H9 (cell line): ENCODE results near the gene TFAP2C. TPM values are rescaled to one million over a fixed set of nuclear protein-coding genes. Genes with fewer than 3 reads are reported as not detected.

Experiments
- DNase-seq: peaks from one replicate; pipeline ENCODE4 v3.0.0-alpha.2; 2017
- H2AFZ ChIP-seq: one replicate; pipeline ENCODE4 v1.6.1; 2013; ENCODE audit warnings: mild to moderate bottlenecking, low read length, control low read depth, moderate library complexity
- H2AK5ac ChIP-seq: 2 replicates; pipeline ENCODE4 v1.6.1; 2013; ENCODE audit warnings: low read length, control low read depth, mixed read lengths; ENCODE audit not compliant: insufficient read length
- H2BK120ac ChIP-seq: one replicate; pipeline ENCODE4 v1.6.1; 2013; ENCODE audit warnings: low read depth, mild to moderate bottlenecking, low read length, control low read depth, inconsistent platforms; ENCODE audit not compliant: poor library complexity, severe bottlenecking
- H2BK12ac ChIP-seq: 2 replicates; pipeline ENCODE4 v1.6.1; 2013; ENCODE audit warnings: low read length, control low read depth, mixed read lengths, low read depth; ENCODE audit not compliant: insufficient read length
- H2BK15ac ChIP-seq: 2 replicates; pipeline ENCODE4 v1.6.1; 2013; ENCODE audit warnings: low read depth, low read length, control low read depth
- H2BK20ac ChIP-seq: one replicate; pipeline ENCODE4 v1.6.1; 2013; ENCODE audit warnings: low read depth, mild to moderate bottlenecking, low read length, control low read depth, inconsistent platforms; ENCODE audit not compliant: poor library complexity, severe bottlenecking
- H2BK5ac ChIP-seq: 2 replicates; pipeline ENCODE4 v1.6.1; 2013; ENCODE audit warnings: low read length, control low read depth, mixed read lengths; ENCODE audit not compliant: insufficient read length
- H3K14ac ChIP-seq: 2 replicates; pipeline ENCODE4 v1.6.1; 2013; ENCODE audit warnings: low read length, control low read depth; ENCODE audit not compliant: insufficient read depth
- H3K18ac ChIP-seq: 2 replicates; pipeline ENCODE4 v1.6.1; 2013; ENCODE audit warnings: low read depth, mild to moderate bottlenecking, mixed read lengths, low read length, control low read depth; ENCODE audit not compliant: insufficient read length
- H3K23ac ChIP-seq: 2 replicates; pipeline ENCODE4 v1.6.1; 2013; ENCODE audit warnings: low read length, control low read depth, mixed read lengths, low read depth; ENCODE audit not compliant: insufficient read length
- H3K23me2 ChIP-seq: 2 replicates; pipeline ENCODE4 v1.6.1; 2013; ENCODE audit warnings: low read depth, mild to moderate bottlenecking, mixed read lengths, low read length, control low read depth; ENCODE audit not compliant: insufficient read length, poor library complexity, severe bottlenecking
- H3K27ac ChIP-seq: 2 replicates; pipeline ENCODE4 v1.5.1; 2013; ENCODE audit warnings: low read length, control low read depth, mixed read lengths, low read depth; ENCODE audit not compliant: insufficient read length
- H3K27me3 ChIP-seq: 2 replicates; pipeline ENCODE4 v1.6.1; 2013; ENCODE audit warnings: low read length, control low read depth, inconsistent platforms; ENCODE audit not compliant: insufficient read depth
- H3K4ac ChIP-seq: 2 replicates; pipeline ENCODE4 v1.6.1; 2013; ENCODE audit warnings: low read depth, mild to moderate bottlenecking, control low read depth, inconsistent platforms, low read length, moderate library complexity
- H3K4me1 ChIP-seq: 2 replicates; pipeline ENCODE4 v1.6.1; 2013; ENCODE audit warnings: low read length, control low read depth, inconsistent platforms; ENCODE audit not compliant: insufficient read depth
- H3K4me2 ChIP-seq: 2 replicates; pipeline ENCODE4 v1.6.1; 2013; ENCODE audit warnings: low read length, control low read depth, mixed read lengths; ENCODE audit not compliant: insufficient read length, insufficient read depth
- H3K56ac ChIP-seq: 2 replicates; pipeline ENCODE4 v1.6.1; 2013; ENCODE audit warnings: low read depth, mild to moderate bottlenecking, mixed read lengths, low read length, control low read depth; ENCODE audit not compliant: insufficient read length
- H3K79me1 ChIP-seq: 2 replicates; pipeline ENCODE4 v1.6.1; 2013; ENCODE audit warnings: low read depth, mild to moderate bottlenecking, moderate library complexity, low read length, control low read depth, inconsistent platforms; ENCODE audit not compliant: insufficient read depth, poor library complexity, severe bottlenecking
- H3K79me2 ChIP-seq: 2 replicates; pipeline ENCODE4 v1.6.1; 2013; ENCODE audit warnings: low read length, control low read depth, inconsistent platforms; ENCODE audit not compliant: insufficient read depth
- H3K9ac ChIP-seq: 2 replicates; pipeline ENCODE4 v1.6.1; 2013; ENCODE audit warnings: low read length, control low read depth, mixed read lengths; ENCODE audit not compliant: insufficient read length; ENCODE audit errors: extremely low read depth
- H3K9me3 ChIP-seq: one replicate; pipeline ENCODE4 v1.6.1; 2013; ENCODE audit warnings: low read depth, low read length, inconsistent platforms; ENCODE audit not compliant: control insufficient read depth
- H3T11ph ChIP-seq: one replicate; pipeline ENCODE4 v1.6.1; 2013; ENCODE audit warnings: mild to moderate bottlenecking, low read length, control low read depth, inconsistent platforms
- H4K20me1 ChIP-seq: one replicate; pipeline ENCODE4 v1.6.1; 2013; ENCODE audit not compliant: control insufficient read depth, insufficient read length, insufficient read depth
- H4K5ac ChIP-seq: 2 replicates; pipeline ENCODE4 v1.6.1; 2013; ENCODE audit warnings: low read depth, mild to moderate bottlenecking, mixed read lengths, low read length, control low read depth; ENCODE audit not compliant: insufficient read length
- H4K8ac ChIP-seq: replicated peaks from 2 replicates; pipeline ENCODE4 v1.6.1; 2013; ENCODE audit warnings: low read length, control low read depth, mixed read lengths, low read depth; ENCODE audit not compliant: insufficient read length
- H4K91ac ChIP-seq: 2 replicates; pipeline ENCODE4 v1.6.1; 2013; ENCODE audit warnings: low read depth, mild to moderate bottlenecking, moderate library complexity, mixed read lengths, low read length, control low read depth; ENCODE audit not compliant: insufficient read length
- H3K27ac Mint-ChIP-seq, 3 experiments: 2 replicates in 2 of 3; 3 replicates in 1 of 3; pipeline ENCODE4 v1.8.0; 2020 to 2021; ENCODE audit warnings: mixed read lengths in 3 of 3, mild to moderate bottlenecking in 1 of 3, moderate library complexity in 1 of 3
- H3K27me3 Mint-ChIP-seq: 2 replicates; pipeline ENCODE4 v1.8.0; 2021; ENCODE audit warnings: low read depth, mild to moderate bottlenecking, moderate library complexity, mixed read lengths
- H3K36me3 Mint-ChIP-seq, 3 experiments: 2 replicates in 2 of 3; 3 replicates in 1 of 3; pipeline ENCODE4 v1.8.0; 2020 to 2021; ENCODE audit warnings: low read depth in 3 of 3, mixed read lengths in 3 of 3; ENCODE audit not compliant: insufficient read depth in 1 of 3
- H3K4me1 Mint-ChIP-seq, 2 experiments: 2 replicates each; pipeline ENCODE4 v1.8.0; 2020; ENCODE audit warnings: mixed read lengths in 2 of 2
- H3K4me3 Mint-ChIP-seq, 2 experiments: 2 replicates in 1 of 2; 3 replicates in 1 of 2; pipeline ENCODE4 v1.8.0; 2020 to 2021; ENCODE audit warnings: mild to moderate bottlenecking in 2 of 2, mixed read lengths in 2 of 2, moderate library complexity in 1 of 2
- H3K9me3 Mint-ChIP-seq, 2 experiments: 2 replicates in 1 of 2; 3 replicates in 1 of 2; pipeline ENCODE4 v1.8.0; 2020; ENCODE audit warnings: mild to moderate bottlenecking in 2 of 2, mixed read lengths in 2 of 2, moderate library complexity in 1 of 2
- CTCF ChIP-seq: fragments of 200-600 bp; sonication (generic); conservative IDR thresholded peaks from 3 replicates; pipeline ENCODE4 v1.8.0; 2021; ENCODE audit warnings: antibody characterized with exemption, mild to moderate bottlenecking
- WGBS: extraction: QIAGEN DNeasy Blood & Tissue Kit; methylation state at CpG from one replicate; pipeline ENCODE4 v1.1.7; 2013; ENCODE audit warnings: missing lambda C conversion rate, low lambda C conversion rate, mixed read lengths; ENCODE audit not compliant: insufficient read length; ENCODE audit errors: extremely low coverage; 5-methylcytosine and 5-hydroxymethylcytosine counted together
- total RNA-seq: library from RNA; stranded (reverse); gene quantifications from 2 replicates; pipeline ENCODE4 v1.2.1, GENCODE V29; 2021

The TFAP2C gene
- total RNA-seq, 1 experiment from 2014 or later: 24.3 TPM

- Histone ChIP-seq H3K23ac (no peak overlapping the region), H3K9me3 (no peaks in the 10 kb centered on the region), H2BK20ac (no peak overlapping the region), H3K4me1 (peaks cover 4% of the 10 kb centered on the region; the same call in 1 of the 2 replicates), H3K27ac (no peak overlapping the region), H3K9ac (no peak overlapping the region), H4K8ac (no peak overlapping the region), H2AFZ (no peak overlapping the region), H3K27me3 (no peaks in the 10 kb centered on the region), H3K14ac (no peak overlapping the region), H3K79me2 (no peaks in the 10 kb centered on the region), H2AK5ac (no peak overlapping the region), H2BK120ac (no peak overlapping the region), H3K4ac (no peak overlapping the region), H3K79me1 (no peaks in the 10 kb centered on the region), H2BK5ac (no peak overlapping the region), H4K20me1 (no peaks in the 10 kb centered on the region), H3K4me2 (no peak overlapping the region), H4K5ac (no peak overlapping the region), H2BK15ac (no peak overlapping the region), H3T11ph (no peak overlapping the region), H4K91ac (no peak overlapping the region), H3K23me2 (no peaks in the 10 kb centered on the region), H3K56ac (no peak overlapping the region), H2BK12ac (no peak overlapping the region), H3K18ac (no peak overlapping the region)
- no peak for TF ChIP-seq CTCF
- no peak for DNase-seq
- Mint-ChIP-seq H3K27me3 (no peaks in the 10 kb centered on the region; the same call in 1 of the 2 replicates), H3K4me1 (peaks cover 25 to 30% of the 10 kb centered on the region in 2 experiments), H3K36me3 (no peaks in the 10 kb centered on the region), H3K27ac (no peak overlapping the region; a peak in 1 of 7 replicates), H3K4me3 (no peak overlapping the region), H3K9me3 (peaks cover 0 to 3% of the 10 kb centered on the region in 2 experiments; a peak in 1 of 5 replicates)
- WGBS: no CpG with 5 or more reads among the region's 6 CpGs
These were observed 38.2 kb upstream of the TFAP2C start for GRCh38 chr20:56590888-56591287.
